Keratinocyte (primary cell): ENCODE data around the gene SSBP4. TPM values are rescaled to one million over a fixed set of nuclear protein-coding genes. Genes with fewer than 3 reads are reported as not detected.

Experiments used
- DNase-seq: peaks from one replicate; pipeline ENCODE4 v3.0.0-alpha.2; 2011; ENCODE audit warnings: low read depth, missing footprints, low spot score
- FAIRE-seq: peaks from 2 replicates; lab custom pipeline; 2011; peaks lifted over from hg19 to GRCh38; lab: Jason Lieb, UNC
- H2AFZ ChIP-seq: 2 replicates; pipeline ENCODE4 v1.6.0; 2012; ENCODE audit warnings: low read length, control low read depth, inconsistent platforms; ENCODE audit not compliant: control insufficient read depth
- H3K27ac ChIP-seq: 2 replicates; pipeline ENCODE4 v1.5.1; 2011; ENCODE audit warnings: low read length; ENCODE audit not compliant: control insufficient read depth, insufficient read depth
- H3K27me3 ChIP-seq: 3 replicates; pipeline ENCODE4 v1.6.0; 2011; ENCODE audit warnings: low read length; ENCODE audit not compliant: control insufficient read depth, insufficient read depth; ENCODE audit errors: extremely low read depth
- H3K36me3 ChIP-seq, 2 experiments: 2 replicates in 1 of 2; 3 replicates in 1 of 2; pipeline ENCODE4 v1.5.1; 2011; ENCODE audit warnings: low read length in 2 of 2, mild to moderate bottlenecking in 1 of 2; ENCODE audit not compliant: control insufficient read depth in 2 of 2, insufficient read depth in 2 of 2; ENCODE audit errors: extremely low read depth in 1 of 2
- H3K4me1 ChIP-seq: 3 replicates; pipeline ENCODE4 v1.5.1; 2011; ENCODE audit warnings: low read length; ENCODE audit not compliant: control insufficient read depth, insufficient read depth; ENCODE audit errors: extremely low read depth
- H3K4me2 ChIP-seq: 3 replicates; pipeline ENCODE4 v1.6.0; 2011; ENCODE audit warnings: low read depth, low read length; ENCODE audit not compliant: control insufficient read depth, insufficient read depth; ENCODE audit errors: extremely low read depth
- H3K4me3 ChIP-seq, 3 experiments: fragments of 200-600 bp in 1 of 3; sonication (generic) in 1 of 3; 2 replicates in 2 of 3; 3 replicates in 1 of 3; pipeline ENCODE4 v1.5.1; 2011 to 2016; ENCODE audit warnings: low read length in 3 of 3, mild to moderate bottlenecking in 3 of 3, control low read depth in 2 of 3, inconsistent platforms in 1 of 3, low read depth in 1 of 3, mixed read lengths in 1 of 3, mixed run types in 1 of 3, moderate library complexity in 1 of 3; ENCODE audit not compliant: control insufficient read depth in 2 of 3, insufficient read depth in 2 of 3; ENCODE audit errors: extremely low read depth in 1 of 3
- H3K79me2 ChIP-seq: 2 replicates; pipeline ENCODE4 v1.6.0; 2012; ENCODE audit warnings: low read length; ENCODE audit not compliant: control insufficient read depth, insufficient read depth
- H3K9ac ChIP-seq: 3 replicates; pipeline ENCODE4 v1.6.0; 2011; ENCODE audit warnings: low read length; ENCODE audit not compliant: control insufficient read depth, insufficient read depth; ENCODE audit errors: extremely low read depth
- H3K9me1 ChIP-seq: 3 replicates; pipeline ENCODE4 v1.6.0; 2011; ENCODE audit warnings: low read length; ENCODE audit not compliant: control insufficient read depth, insufficient read depth; ENCODE audit errors: extremely low read depth
- H3K9me3 ChIP-seq: 2 replicates; pipeline ENCODE4 v1.5.1; 2012; ENCODE audit warnings: low read depth, low read length; ENCODE audit not compliant: control insufficient read depth
- H4K20me1 ChIP-seq: 3 replicates; pipeline ENCODE4 v1.6.0; 2011; ENCODE audit warnings: low read length; ENCODE audit not compliant: control insufficient read depth, insufficient read depth; ENCODE audit errors: extremely low read depth
- CTCF ChIP-seq, 3 experiments: IDR thresholded peaks in 1 of 3; conservative IDR thresholded peaks in 1 of 3; optimal IDR thresholded peaks in 1 of 3; 2 replicates in 2 of 3; 3 replicates in 1 of 3; pipeline versions ENCODE3 to v1.5.1; 2011; ENCODE audit warnings: low read length in 3 of 3, mild to moderate bottlenecking in 3 of 3, moderate library complexity in 2 of 3, control low read depth in 1 of 3, inconsistent platforms in 1 of 3; ENCODE audit not compliant: insufficient read depth in 2 of 3; ENCODE audit errors: extremely low read depth in 1 of 3
- EZH2 ChIP-seq: IDR thresholded peaks from one replicate; pipeline ENCODE4 v1.6.1; 2012; ENCODE audit warnings: inconsistent platforms, mild to moderate bottlenecking, low read length, moderate library complexity
- dilution Hi-C: fragments of 300-500 bp; cut with MboI; formaldehyde crosslinking; loops from one replicate; pipeline ENCODE4 v1.7.0; 2020; ENCODE audit warnings: low sequenced_read_pairs; ENCODE audit not compliant: extremely low pct_ligation_motif_present
- polyA plus RNA-seq, 5 experiments: library from polyadenylated mRNA; depleted of rRNA in 3 of 5; stranded (reverse) in 3 of 5; stranded (forward) in 1 of 5; unstranded in 1 of 5; fragments of >200 nt; gene quantifications; 1 replicate in 1 of 5; 2 replicates in 3 of 5; 3 replicates in 1 of 5; pipeline versions ENCODE4 v1.2.1 to v1.2.3, GENCODE V29; 2011 to 2012; ENCODE audit warnings: missing spikeins in 2 of 5, low read depth in 1 of 5, low replicate concordance in 1 of 5

SSBP4 gene
- polyA plus RNA-seq, 1 donor (not counting 4 experiments of a cell fraction or from before 2014, with no cell fraction given): 7.5 TPM

GRCh38 chr19:18384775-18385174 is 34.4 kb upstream of the SSBP4 start:
- Histone ChIP-seq H3K9me1 (no peaks in the 10 kb centered on the region), H3K9me3 (no peaks in the 10 kb centered on the region), H3K4me3 (no peak overlapping the region), H3K4me1 (peaks cover 25% of the 10 kb centered on the region), H3K27ac (no peak overlapping the region), H3K27me3 (peaks cover 16% of the 10 kb centered on the region), H3K36me3 (no peaks in the 10 kb centered on the region), H3K9ac (no peak overlapping the region), H2AFZ (no peak overlapping the region), H3K4me2 (no peak overlapping the region), H3K79me2 (no peaks in the 10 kb centered on the region), H4K20me1 (no peaks in the 10 kb centered on the region)
- FAIRE-seq: no peak
- dilution Hi-C loops: no loop called here
- TF ChIP-seq CTCF (optimal IDR thresholded peaks at IDR 0.05 in 1 of 3, IDR thresholded peaks at IDR 0.05 in 1 of 3, conservative IDR thresholded peaks at IDR 0.05 in 1 of 3; ENCODE audit: extremely low read depth in 1 of 3, insufficient read depth in 2 of 3, low read length in 3 of 3) (no peak), EZH2 (no peak)
- no peak for DNase-seq

- FAIRE-seq (no peak), DNase-seq (no peak)
- Histone ChIP-seq H3K9me1 (no peaks in the 10 kb centered on the region), H3K4me2 (no peak overlapping the region), H3K79me2 (no peaks in the 10 kb centered on the region), H4K20me1 (no peaks in the 10 kb centered on the region), H3K27ac (no peak overlapping the region), H3K9me3 (no peaks in the 10 kb centered on the region), H2AFZ (no peak overlapping the region), H3K4me3 (peak overlapping the region in 1 of 3 experiments; percentile 8), H3K36me3 (no peaks in the 10 kb centered on the region), H3K4me1 (peaks cover 20% of the 10 kb centered on the region), H3K9ac (no peak overlapping the region), H3K27me3 (peaks cover 16% of the 10 kb centered on the region)
- TF ChIP-seq EZH2: no peak
- TF ChIP-seq CTCF (optimal IDR thresholded peaks at IDR 0.05 in 1 of 3, IDR thresholded peaks at IDR 0.05 in 1 of 3, conservative IDR thresholded peaks at IDR 0.05 in 1 of 3; ENCODE audit: extremely low read depth in 1 of 3, insufficient read depth in 2 of 3, low read length in 3 of 3): no peak
- dilution Hi-C loops: no loop called here
Measured at GRCh38 chr19:18385359-18385674, 33.9 kb upstream of the SSBP4 start.
